HG02938 (cell line): ENCODE results near the gene PARL.
"Not testable (repeated sequence)": the region's sequence is repeated elsewhere in the genome, so short reads cannot be mapped to it uniquely, and the experiment has no call there.

Experiments used
- ATAC-seq: cut with Tn5 transposase; IDR thresholded peaks from one replicate; pipeline ENCODE4 v1.9.1; 2021; ENCODE audit warnings: mild to moderate bottlenecking, moderate library complexity; ENCODE audit not compliant: unreplicated experiment

PARL gene

GRCh38 chr3:183904833-183905780, 20.4 kb upstream of the PARL start:
- no peak for ATAC-seq

DNA sequence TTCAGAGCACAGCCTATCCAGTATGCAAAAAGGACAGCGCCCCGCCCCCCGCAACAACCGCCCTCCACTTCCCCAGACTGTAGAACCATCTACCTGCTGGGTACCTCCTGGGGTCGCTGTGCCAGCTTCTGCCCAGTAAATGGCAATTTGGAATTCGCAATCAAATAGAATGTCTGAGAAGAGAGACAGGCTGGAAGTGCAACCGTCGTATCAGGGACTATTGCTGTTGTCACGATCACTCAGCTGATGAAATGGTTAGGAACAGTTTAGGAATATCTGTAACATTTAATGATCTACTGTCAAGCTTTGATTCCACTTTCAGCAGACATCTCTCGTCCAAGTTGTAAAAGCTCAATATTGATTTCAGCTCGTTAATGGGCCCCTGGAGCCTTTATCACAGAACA, 13.3 kb upstream of the PARL start:
- ATAC-seq = no peak

DNA sequence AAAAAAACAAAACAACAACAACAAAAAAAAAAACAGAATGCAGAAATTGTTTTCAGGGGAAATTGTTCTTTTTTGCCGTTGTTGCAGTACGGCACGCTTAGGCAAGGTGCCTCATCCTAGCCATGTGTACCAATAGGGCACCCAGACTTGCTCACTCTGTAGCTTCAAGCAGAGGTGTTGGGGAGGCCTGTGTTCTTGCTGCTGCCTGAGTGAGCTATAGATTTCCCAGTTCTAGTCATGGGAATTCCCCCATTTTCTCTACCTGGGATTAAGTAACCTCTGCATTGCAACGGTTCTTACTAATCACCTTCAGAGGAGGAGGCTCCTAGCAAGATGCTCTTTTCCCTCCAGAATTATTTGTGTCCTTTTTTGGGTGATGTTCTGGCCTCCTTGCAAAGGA, 12.9 kb upstream of the PARL start:
- no peak for ATAC-seq

- ATAC-seq = no peak
These were observed 11.9 kb upstream of the PARL start for GRCh38 chr3:183896610-183897009.

GRCh38 chr3:183896184-183896583, 11.5 kb upstream of the PARL start:
- no peak for ATAC-seq

DNA sequence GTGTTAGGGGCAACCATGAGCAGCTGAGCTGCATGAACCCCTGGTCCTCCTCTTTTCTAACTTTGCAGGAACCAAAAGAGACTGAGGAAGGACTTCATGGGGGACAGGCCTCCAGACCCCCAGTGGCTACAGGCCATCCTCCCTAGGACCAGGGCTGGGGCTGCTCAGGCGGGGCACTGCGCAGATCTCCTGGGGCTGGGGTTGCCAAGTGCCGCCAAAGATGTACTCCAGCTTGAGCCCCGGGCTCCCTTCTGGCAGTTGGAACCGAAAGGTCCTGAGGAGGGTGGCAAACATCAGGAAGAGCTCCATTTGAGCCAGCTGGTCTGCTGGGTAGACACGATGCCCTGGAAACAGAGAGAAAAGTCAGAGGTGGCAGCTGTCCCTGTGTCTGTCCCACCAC, 11.1 kb upstream of the PARL start:
- no peak for ATAC-seq

DNA sequence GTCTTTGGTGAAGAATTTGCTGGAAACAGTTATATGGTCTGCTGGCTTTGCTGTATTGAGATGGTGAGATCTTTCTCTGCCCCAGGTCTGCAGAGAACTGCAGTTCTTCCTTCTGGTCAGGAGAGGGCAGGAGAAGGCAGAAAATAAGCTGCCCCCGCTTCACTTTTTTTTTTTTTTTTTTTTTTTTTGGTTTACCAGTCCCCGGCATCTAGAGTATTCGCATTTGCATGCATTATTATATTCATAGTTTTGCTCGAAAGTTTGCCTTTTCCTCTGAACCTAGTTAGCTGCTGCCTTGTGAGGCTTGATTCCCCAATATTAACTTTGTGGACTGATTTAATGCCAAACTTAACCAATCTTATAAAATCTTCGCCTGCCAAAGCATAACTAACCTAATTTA, 10.6 kb upstream of the PARL start:
- no peak for ATAC-seq

GRCh38 chr3:183892610-183893214, 8.0 kb upstream of the PARL start:
- ATAC-seq = no peak

- ATAC-seq = no peak
These were observed 1.1 kb upstream of the PARL start for GRCh38 chr3:183885766-183886165.

- no peak for ATAC-seq
These were observed 618 bp downstream of the PARL start for GRCh38 chr3:183884097-183884426.

DNA sequence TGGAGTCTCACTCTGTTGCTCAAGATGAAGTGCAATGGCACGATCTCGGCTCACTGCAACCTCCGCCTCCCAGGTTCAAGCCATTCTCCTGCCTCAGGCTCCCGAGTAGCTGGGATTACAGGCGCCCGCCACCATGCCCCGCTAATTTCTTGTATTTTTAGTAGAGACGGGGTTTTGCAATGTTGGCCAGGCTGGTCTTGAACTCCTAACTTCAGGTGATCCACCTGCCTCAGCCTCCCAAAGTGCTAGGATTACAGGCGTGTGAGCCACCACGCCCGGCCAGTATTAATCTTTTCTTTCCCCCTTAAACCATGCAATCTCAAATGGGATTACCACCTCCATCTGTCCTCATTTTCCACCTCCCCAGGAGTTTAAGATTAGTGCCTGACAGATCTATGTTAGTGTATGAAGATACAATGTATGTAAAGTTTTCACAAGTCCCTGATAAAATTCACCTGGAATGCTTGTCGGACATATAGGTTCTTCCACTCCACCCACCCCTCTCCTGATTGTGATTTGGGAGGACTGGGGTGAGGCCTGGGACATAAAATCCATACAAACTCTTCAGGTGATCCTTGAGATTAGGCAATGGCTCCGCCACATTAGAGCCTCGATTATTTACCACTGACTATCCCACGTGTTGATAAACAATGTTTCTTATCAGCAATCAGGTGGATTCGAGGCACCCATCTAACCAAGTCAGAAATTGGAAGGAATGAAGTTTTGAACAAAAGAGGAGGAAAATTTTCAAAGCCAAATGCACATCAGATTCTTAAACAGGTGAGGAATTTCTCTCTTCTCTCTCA, 1.2 kb downstream of the PARL start:
- no peak for ATAC-seq

- ATAC-seq = no peak
These were observed 4.6 kb downstream of the PARL start for GRCh38 chr3:183880121-183880520.

- ATAC-seq = no peak
These were observed 5.4 kb downstream of the PARL start for GRCh38 chr3:183879243-183879642.

- ATAC-seq = no peak
These were observed 6.6 kb downstream of the PARL start for GRCh38 chr3:183878071-183878470.

DNA sequence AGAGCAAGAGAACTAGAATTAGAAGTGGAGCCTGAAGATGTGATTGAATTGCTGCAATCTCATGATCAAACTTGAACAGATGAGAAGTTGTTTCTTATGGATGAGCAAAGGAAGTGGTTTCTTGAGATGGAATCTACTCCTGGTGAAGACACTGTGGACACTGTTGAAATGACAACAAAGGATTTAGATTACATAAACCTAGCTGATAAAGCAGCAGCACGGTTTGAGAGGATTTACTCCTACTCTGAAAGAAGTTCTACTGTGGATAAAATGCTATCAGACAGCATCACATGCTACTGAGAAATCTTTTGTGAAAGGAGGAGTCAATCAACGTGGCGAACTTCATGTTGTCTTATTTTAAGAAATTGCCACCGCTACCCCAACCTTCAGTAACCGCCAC, 7.5 kb downstream of the PARL start:
- not testable (repeated sequence) for ATAC-seq

GRCh38 chr3:183875411-183875810, 9.3 kb downstream of the PARL start:
- no peak for ATAC-seq

- no peak for ATAC-seq
These were observed 10.8 kb downstream of the PARL start for GRCh38 chr3:183873914-183874313.

- no peak for ATAC-seq
These were observed 13.1 kb downstream of the PARL start for GRCh38 chr3:183871541-183871940.

- ATAC-seq = no peak
These were observed 14.1 kb downstream of the PARL start for GRCh38 chr3:183870563-183870962.

GRCh38 chr3:183868796-183869195, 15.9 kb downstream of the PARL start:
- no peak for ATAC-seq

GRCh38 chr3:183862610-183863009, 22.1 kb downstream of the PARL start:
- no peak for ATAC-seq

DNA sequence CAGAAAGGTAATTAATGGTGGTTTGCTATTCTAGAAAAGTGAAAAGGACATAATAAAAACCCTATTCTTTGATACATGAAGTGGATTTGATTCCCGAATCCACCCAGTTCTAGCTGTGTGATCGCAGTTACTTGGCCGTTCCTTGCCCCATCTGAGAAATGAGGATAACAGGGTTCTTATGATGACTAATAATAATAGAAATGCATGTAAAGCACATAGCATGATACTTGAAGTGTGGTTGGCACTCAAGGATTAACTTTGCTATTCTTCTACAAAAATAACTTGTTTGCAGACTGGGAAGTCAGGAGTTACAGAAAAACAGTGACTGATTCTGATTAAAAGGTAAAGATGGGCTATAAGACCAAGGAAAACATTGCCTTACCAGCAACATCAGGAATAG, 26.8 kb downstream of the PARL start:
- ATAC-seq = no peak
